Activated B cell treated with CpG ODN at 0.5 μM for 24 hours (primary cell): ENCODE measurements around the gene RCOR1. TPM values are rescaled to one million over a fixed set of nuclear protein-coding genes. Genes with fewer than 3 reads are reported as not detected.

Source experiments
- ATAC-seq: fragments of 200-7000 bp; cut with Tn5 transposase; one replicate; pipeline ENCODE4 v1.10.0; 2021; ENCODE audit warnings: low read depth, mild to moderate bottlenecking, moderate library complexity
- CTCF ChIA-PET: fragments of 350-600 bp; sonication (Branson Sonifier 250); formaldehyde crosslinking; loops from one replicate; lab custom pipeline; 2021; ENCODE audit warnings: antibody characterized with exemption; lab: Charles Lee
- POLR2A ChIA-PET: fragments of 350-600 bp; sonication (Branson Sonifier 250); formaldehyde crosslinking; loops from one replicate; lab custom pipeline; 2021; ENCODE audit warnings: antibody characterized with exemption; lab: Charles Lee
- DNase-seq: peaks from one replicate; pipeline ENCODE4 v3.0.0; 2022
- H3K27ac Mint-ChIP-seq: one replicate; pipeline ENCODE4 v1.8.0; 2020; ENCODE audit warnings: mixed read lengths
- H3K27me3 Mint-ChIP-seq: one replicate; pipeline ENCODE4 v1.8.0; 2021; ENCODE audit warnings: mixed read lengths
- H3K36me3 Mint-ChIP-seq: one replicate; pipeline ENCODE4 v1.8.0; 2021; ENCODE audit warnings: low read depth, mixed read lengths
- H3K4me1 Mint-ChIP-seq: one replicate; pipeline ENCODE4 v1.8.0; 2021; ENCODE audit warnings: mixed read lengths
- H3K4me3 Mint-ChIP-seq: one replicate; pipeline ENCODE4 v1.8.0; 2020; ENCODE audit warnings: mild to moderate bottlenecking, mixed read lengths
- H3K9me3 Mint-ChIP-seq: one replicate; pipeline ENCODE4 v1.8.0; 2020; ENCODE audit warnings: mixed read lengths
- intact Hi-C: fragments of 100-400 bp; cut with micrococcal nuclease; formaldehyde crosslinking; loops from one replicate; pipeline ENCODE4 v1.15.1; 2024
- total RNA-seq: library from RNA; stranded (reverse); gene quantifications from 2 replicates; pipeline ENCODE4 v1.2.3, GENCODE V29; 2022
- TF ChIP-seq, protein P1 (sequence below): fragments of 200-600 bp; IDR thresholded peaks from one replicate; pipeline ENCODE4 v1.8.0; 2022; ENCODE audit warnings: antibody characterized with exemption, mild to moderate bottlenecking

Gene RCOR1
- total RNA-seq, 1 donor from 2014 or later: 23.0 TPM

DNA sequence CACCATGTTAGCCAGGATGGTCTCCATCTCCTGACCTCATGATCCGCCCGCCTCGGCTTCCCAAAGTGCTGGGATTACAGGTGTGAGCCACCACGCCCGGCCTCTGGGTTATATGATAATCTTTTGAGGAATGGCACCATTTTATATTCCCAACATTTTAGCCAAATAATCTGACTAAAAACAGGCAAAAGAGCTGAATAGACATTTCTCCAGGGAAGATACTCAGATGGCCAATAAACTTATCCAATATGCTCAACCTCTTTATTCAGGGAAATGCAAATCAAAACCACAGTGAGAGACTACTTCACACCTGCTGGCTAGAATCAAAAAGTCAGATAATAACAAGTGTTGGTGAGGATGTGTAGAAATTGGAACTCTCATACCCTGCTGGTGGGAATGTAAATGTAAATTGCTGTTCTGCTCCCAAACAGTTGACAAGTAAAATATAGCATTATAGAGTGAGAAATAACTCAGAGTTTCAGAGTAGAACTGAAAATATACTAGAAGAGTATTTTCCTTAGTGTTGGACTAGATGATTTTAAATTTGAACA, 80.0 kb downstream of the RCOR1 start:
- ATAC-seq: no peak
- Mint-ChIP-seq H3K4me3 (no peak overlapping the region), H3K36me3 (peaks cover 13% of the 10 kb centered on the region), H3K27me3 (no peaks in the 10 kb centered on the region), H3K4me1 (peaks cover 38% of the 10 kb centered on the region), H3K9me3 (peaks cover 6% of the 10 kb centered on the region), H3K27ac (no peak overlapping the region)
- TF ChIP-seq, protein P1, sequence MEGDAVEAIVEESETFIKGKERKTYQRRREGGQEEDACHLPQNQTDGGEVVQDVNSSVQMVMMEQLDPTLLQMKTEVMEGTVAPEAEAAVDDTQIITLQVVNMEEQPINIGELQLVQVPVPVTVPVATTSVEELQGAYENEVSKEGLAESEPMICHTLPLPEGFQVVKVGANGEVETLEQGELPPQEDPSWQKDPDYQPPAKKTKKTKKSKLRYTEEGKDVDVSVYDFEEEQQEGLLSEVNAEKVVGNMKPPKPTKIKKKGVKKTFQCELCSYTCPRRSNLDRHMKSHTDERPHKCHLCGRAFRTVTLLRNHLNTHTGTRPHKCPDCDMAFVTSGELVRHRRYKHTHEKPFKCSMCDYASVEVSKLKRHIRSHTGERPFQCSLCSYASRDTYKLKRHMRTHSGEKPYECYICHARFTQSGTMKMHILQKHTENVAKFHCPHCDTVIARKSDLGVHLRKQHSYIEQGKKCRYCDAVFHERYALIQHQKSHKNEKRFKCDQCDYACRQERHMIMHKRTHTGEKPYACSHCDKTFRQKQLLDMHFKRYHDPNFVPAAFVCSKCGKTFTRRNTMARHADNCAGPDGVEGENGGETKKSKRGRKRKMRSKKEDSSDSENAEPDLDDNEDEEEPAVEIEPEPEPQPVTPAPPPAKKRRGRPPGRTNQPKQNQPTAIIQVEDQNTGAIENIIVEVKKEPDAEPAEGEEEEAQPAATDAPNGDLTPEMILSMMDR: no peak
- DNase-seq: no peak
- CTCF ChIA-PET: no interaction called here
- intact Hi-C loops: no loop called here
- POLR2A ChIA-PET: no interaction called here

DNA sequence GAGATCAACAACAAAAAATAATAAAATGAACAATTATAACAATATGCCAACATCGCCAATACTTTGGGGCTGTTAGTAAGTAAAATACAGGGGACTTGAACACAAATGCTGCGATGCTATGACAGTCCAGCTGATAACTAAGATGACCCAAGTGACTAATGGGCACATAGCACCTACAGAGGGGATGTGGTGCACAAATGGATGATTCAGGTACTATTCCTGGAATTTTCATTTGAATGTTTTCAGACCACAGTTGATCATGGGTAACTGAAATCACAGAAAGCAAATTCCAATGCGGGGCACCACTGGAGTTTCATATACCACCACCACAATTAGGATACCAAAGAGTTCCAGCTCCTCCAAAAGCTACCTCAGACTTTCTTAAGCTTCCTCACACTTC, 82.9 kb downstream of the RCOR1 start:
- intact Hi-C loops: no loop called here
- TF ChIP-seq, protein P1: no peak
- no peak for ATAC-seq
- no peak for DNase-seq
- H3K4me3 Mint-ChIP-seq: no peak overlapping the region
- peaks cover 13% of the 10 kb centered on the region for H3K36me3 Mint-ChIP-seq
- H3K9me3 Mint-ChIP-seq: peaks cover 6% of the 10 kb centered on the region
- H3K4me1 Mint-ChIP-seq: peaks cover 24% of the 10 kb centered on the region
- H3K27ac Mint-ChIP-seq: no peak overlapping the region
- CTCF ChIA-PET: no interaction called here
- H3K27me3 Mint-ChIP-seq: no peaks in the 10 kb centered on the region
- POLR2A ChIA-PET: no interaction called here

DNA sequence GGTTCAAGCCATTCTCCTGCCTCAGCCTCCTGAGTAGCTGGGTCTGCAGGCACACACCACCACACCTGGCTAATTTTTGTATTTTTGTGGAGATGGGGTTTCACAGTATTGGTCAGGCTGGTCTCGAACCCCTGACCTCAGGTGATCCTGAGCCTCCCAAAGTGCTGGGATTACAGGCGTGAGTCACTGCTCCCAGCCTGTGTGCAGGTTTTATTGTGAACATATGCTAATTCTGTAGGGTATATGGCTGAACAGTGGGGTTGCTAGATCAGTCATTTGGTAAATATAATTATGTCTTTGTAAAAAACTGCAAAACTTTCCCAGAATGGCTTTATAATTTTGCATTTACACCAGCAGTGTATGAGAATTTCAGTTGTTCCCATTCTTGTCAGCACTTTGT, 85.9 kb downstream of the RCOR1 start:
- peaks cover 14% of the 10 kb centered on the region for H3K36me3 Mint-ChIP-seq
- no peak overlapping the region for H3K27ac Mint-ChIP-seq
- H3K9me3 Mint-ChIP-seq: no peaks in the 10 kb centered on the region
- TF ChIP-seq, protein P1: no peak
- H3K4me1 Mint-ChIP-seq: peaks cover 9% of the 10 kb centered on the region
- ChIA-PET POLR2A (no interaction called here), CTCF (no interaction called here)
- intact Hi-C loops: no loop called here
- no peak for ATAC-seq
- no peak overlapping the region for H3K4me3 Mint-ChIP-seq
- H3K27me3 Mint-ChIP-seq: no peaks in the 10 kb centered on the region
- no peak for DNase-seq

DNA sequence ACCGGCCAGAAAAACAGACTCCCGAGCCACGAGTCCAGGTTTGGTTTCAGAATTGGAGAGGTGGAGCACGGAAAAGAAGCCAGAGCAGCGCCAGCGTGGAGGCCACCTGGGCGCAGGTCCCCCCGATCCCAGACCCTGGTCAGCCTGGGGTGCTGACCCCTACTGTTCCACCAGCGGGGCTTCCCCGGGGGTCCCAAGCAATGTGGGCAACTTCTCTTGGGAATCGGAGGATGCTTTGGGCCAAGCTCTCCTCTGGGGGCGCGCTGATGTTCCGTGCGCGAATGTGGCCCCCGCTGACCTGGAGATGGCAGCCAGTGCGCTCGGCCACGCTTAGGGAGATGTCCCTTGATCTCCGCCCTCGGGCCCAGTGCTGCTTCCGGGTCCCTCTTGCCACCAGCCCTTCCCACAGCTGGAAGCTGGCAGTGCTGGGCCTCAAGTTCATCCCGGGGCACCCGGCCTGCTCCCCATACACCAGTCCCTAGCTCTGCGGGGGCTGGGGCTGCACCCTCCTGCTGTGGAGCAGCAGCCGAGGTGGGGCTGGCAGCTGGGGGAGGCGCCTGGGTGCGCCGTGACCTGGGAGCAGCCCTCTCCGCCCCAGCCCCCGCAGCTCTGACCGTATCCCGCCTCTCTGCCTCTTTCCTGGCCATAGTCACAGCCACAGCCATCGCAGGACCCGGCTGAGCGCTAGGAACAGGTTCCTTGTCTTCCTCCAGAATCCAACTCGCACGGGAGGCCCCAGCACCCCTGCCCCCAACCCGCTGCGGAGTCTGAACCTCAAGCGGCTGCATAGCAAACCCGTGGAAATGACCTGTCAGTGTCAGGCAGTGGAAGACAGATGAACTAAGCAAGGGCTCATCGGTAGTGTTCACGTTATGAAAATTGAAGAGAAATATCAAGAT, 91.2 kb downstream of the RCOR1 start:
- H3K4me1 Mint-ChIP-seq: peaks cover 26% of the 10 kb centered on the region
- CTCF ChIA-PET: no interaction called here
- H3K27me3 Mint-ChIP-seq: no peaks in the 10 kb centered on the region
- POLR2A ChIA-PET: no interaction called here
- TF ChIP-seq, protein P1: no peak
- peaks cover 19% of the 10 kb centered on the region for H3K36me3 Mint-ChIP-seq
- no peaks in the 10 kb centered on the region for H3K9me3 Mint-ChIP-seq
- no peak for DNase-seq
- intact Hi-C loops: no loop called here
- H3K4me3 Mint-ChIP-seq: no peak overlapping the region
- no peak for ATAC-seq
- no peak overlapping the region for H3K27ac Mint-ChIP-seq

DNA sequence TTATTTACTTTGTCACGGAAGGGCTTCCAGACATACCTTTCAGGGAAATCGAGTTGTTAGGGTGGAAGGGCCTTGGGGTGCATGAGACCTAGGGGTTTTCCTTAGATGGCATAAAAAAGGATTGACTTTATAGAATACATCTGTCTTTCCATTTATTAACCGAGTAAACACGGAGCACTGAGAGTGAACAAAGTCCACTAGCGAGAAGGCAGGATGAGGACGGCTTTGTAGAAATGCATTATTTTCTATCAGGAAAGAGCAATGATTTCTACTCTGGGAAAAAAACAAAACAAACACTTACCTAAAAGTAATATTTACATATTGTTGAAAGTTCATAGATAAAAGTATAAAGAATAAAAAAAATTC, 91.8 kb downstream of the RCOR1 start:
- intact Hi-C loops: no loop called here
- Mint-ChIP-seq H3K9me3 (no peaks in the 10 kb centered on the region), H3K4me3 (no peak overlapping the region), H3K4me1 (peaks cover 29% of the 10 kb centered on the region), H3K27me3 (no peaks in the 10 kb centered on the region), H3K36me3 (peaks cover 19% of the 10 kb centered on the region), H3K27ac (no peak overlapping the region)
- ATAC-seq (no peak), DNase-seq (no peak)
- TF ChIP-seq, protein P1: no peak
- POLR2A ChIA-PET: no interaction called here
- CTCF ChIA-PET: interaction anchor here (2.0 kb wide), 1 partner anchor 10 kb away, joined by 11 read pairs; no protein-coding TSS in a partner anchor
